Left renal cortex interstitium (tissue), 4 donors: ENCODE results near the gene KHDC4. TPM values are rescaled to one million over a fixed set of nuclear protein-coding genes. Genes with fewer than 3 reads are reported as not detected.

Experiments used
- DNase-seq, 4 donors: peaks; one replicate each; pipeline ENCODE4 v3.0.0-alpha.2; 2013; ENCODE audit warnings: low read depth in 4 of 4, low spot score in 2 of 4, missing footprints in 1 of 4
- polyA plus RNA-seq, 4 donors: library from polyadenylated mRNA; unstranded; fragments of 120-200 nt; gene quantifications; one replicate each; pipeline ENCODE4 v1.2.1, GENCODE V29; 2013; ENCODE audit not compliant: insufficient read length in 4 of 4

Gene KHDC4
- polyA plus RNA-seq: 10 to 100 TPM; 39.4 to 88.1 (median 60.5) TPM

- DNase-seq: peak; percentile 95 to 99 (median 96)
Measured at GRCh38 chr1:155934097-155934935, at the start of gene KHDC4. Gene KHDC4 (minus strand): TSS chr1:155934413. CDS start chr1:155934373, 40 bp downstream.

DNA sequence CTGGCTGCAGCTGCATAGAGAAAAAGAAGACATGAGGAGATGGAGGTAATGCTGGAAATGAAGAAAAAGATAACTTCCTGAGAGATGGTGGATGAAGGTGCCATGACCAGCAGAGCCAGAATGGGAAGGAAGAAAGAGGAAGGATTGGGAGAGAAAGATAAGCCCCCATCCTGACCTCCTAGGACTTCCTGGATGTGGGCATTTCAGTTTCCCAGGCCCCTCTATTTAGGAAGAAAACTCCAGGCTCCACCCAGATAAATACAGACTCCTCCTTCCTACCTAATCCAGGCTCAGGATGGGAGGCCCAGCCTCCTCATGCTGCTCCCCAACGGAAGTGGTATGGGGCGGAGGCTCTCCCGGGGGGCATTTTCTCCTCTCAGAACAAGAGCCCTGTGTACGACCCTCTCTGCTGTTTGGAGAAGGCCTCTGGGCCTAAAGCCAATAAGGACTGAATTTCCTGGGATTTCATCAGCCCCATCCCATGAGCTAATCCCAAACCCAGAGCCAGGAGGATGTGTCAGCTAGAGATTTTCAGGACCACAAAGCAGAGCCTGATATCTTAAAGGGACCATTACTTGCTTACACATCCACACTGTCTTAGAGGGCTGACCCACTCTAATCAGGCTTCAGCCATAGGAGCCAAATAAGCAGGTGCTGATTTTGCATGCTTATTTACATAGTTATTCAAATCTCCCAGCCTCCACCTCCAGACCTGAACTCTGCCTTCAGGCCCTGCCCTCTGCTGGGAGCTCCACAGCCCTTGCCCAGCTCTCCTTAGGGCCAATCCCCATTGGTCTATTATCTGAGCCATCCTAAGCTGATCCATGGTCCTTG, 49.2 kb upstream of the KHDC4 start:
- DNase-seq: no peak

DNA sequence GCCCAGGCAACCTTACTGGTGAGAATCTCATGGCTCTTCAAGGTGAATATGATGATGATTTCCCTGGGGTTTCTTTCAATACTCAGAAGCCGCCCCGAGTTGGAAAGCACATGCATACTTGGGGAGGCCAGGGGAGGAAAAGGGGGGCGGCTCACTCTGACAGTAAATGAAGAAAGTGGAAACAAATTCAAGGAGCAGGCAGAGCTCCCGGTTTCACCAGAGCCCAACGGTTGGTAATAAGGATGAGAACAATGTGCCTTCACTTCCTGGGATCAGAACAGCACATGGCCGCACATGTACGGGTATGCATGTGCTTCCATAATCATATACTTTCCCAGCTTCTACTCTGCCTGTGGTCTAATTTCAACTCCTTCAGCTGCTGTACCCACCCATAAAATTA, 47.9 kb upstream of the KHDC4 start:
- no peak for DNase-seq

- DNase-seq: no peak
Measured at GRCh38 chr1:155981266-155982088, 47.3 kb upstream of the KHDC4 start.

DNA sequence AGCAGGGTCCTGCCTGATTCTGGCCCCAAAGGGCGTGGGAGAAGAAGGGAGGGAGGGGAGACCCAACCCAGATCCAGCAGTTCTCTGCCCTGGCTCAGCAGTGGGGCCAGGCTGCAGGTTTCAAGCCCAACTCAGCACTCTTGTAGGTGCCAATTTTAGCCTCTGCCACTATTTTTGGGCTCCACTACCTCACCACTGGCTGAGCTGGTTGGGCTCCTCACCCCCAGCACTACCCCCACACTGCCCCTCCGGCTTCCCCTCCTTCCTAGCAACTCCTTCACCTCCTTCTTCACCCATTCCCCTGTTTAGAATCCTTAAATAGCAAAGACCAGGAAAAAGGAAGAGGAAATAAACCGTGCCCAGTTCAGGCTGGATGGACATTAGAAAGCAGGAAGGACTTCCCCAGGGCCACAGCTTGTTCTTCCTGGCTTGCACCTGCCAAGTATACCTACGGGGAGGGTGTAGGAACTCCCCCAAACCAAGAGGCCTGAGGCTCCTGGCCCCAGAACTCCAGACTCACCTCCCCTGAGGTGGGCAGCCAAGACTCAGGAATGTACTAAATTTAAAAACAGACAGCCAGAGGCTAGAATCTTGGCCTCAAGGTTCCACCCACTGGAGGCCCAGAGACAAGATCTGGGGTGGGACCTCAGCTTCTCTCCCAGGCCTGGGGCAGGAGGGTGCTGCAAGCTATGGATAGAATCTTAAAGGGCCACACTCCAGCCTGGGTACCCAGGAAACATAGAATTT, 45.6 kb upstream of the KHDC4 start:
- no peak for DNase-seq

DNA sequence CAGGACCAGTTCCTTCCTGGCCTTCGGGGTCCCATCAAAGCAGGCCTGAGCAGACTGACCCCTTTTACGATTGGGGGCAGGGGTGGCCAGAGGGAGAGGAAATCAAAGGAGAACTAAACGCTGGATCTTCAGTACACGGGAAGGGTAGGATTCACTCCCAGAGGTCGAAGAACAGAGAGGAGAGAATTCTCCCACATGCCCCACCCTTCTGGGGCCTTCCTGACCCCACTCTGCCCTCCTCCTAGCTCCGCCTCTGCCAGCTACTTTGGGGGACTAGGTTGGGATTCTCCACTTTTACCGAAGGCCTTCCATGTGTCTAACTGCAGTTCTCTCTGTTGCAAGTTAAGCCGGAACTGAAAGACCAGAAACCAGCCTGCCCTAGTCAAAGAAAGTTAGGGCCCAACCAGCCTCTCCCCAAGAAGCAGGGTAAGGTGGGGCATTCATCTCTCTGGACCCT, 44.8 kb upstream of the KHDC4 start:
- DNase-seq: no peak

GRCh38 chr1:155978325-155978972, 44.2 kb upstream of the KHDC4 start, which contains the start of gene ARHGEF2:
Gene ARHGEF2 (minus strand): TSS chr1:155978547. CDS start chr1:155978427, 120 bp downstream.
- peak in 2 of 4 donors; percentile 58 to 61 for DNase-seq

DNA sequence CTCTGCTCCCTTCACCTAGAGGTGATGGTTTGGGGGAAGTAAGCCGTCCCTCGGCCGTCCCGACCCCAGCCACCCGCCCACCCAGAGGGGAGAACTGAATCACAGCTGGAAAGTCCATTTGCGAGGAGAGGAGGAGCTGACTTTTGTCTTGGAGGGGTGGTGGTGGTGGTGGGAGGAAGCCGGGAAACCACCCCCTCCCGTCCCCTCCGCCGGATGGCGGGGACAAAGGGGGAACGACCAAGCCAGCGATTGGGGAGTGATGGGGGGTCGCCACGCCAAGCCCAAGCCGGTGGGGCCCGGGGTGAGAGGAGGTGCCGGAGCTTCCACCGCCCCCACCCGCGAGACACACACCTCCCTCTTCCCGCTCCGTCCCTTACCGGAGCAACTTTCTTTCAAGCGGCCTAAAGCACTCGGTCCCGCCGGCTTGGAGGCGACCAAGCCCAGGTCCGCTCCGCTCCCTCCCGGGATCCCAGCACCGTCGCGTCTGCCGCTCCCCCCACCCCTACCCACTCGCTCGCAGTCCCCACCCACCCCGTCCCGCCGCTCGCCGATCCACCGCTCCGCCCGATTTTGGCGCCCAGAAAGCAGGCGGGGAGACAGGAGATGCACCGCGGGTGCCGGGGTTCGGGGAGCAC, 43.6 kb upstream of the KHDC4 start:
- no peak for DNase-seq

DNA sequence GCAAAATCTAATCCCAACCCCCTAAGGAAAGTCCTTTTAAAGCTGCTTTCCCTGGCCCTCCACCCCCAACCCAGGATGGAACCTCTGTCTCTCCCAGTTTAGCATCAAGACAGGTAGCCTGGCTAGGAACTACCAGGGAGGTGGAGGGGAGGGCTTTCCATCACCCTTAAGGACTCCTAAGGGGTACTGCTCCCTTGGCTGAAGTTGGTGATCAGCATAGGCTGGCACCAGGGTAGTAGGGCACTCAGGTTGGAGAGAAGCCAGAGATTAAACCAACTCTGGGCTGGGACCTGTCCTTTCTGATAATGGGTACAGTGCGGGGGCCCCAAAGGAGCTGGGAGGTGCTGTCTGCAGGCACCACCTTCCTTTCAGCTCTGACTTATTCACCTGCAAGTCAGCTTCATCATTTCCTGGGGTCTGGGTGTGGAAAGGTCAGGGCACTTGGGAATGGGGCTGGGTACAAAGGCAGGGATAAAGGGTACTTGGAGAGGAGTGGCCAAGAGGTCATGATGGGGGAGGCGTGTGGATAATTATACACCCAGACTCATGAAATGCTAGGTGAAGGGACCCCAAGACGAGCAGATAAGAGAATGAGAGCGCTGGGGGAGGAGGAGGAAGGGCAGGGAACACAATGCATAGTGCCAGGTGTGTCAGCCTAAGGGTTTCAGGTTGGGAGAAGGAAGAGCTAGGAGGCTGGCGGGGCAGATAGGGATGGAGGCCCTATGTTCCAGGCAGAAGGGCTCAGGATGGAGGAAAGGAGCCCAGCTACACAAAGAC, 42.9 kb upstream of the KHDC4 start:
- DNase-seq: no peak

DNA sequence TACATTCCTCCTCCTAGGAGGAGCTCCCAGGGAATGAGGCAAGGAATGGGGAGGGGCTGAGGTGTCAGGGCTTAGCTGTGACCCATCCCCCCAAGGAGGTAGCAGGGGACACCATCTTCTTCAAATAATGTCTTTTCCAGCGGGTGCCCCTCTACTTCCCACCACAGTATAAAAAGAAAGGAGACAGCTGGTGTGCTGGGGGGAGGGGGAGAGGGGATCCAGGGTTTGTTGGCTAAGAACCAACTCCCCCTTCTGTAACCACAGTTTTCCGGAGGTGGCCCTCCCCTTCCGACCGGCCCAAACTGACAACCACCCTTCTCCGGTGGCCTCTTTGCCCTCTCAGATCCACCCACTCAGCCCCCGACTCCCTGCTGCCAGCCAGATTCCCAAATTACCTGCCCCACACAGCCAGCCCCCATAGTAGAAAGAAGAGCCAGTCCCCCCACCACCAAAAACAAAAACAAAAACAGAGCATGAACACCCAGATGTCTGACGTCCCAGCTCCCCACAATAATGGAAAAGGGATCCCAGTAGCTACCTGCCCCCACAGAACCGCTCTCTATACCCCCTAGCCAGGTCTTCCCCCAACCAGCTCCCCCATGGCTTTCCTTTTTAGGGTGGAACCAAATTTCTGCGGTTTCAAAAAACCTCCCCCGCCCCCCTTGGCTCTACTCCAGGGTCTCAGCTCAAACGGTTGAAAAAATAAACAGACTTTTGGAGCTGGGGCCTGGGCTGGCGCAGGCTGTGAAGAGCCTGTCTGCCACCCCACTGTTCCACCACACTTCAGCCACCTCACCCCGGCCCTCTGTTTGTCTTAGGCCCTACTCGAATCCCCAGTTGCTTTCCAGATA, 42.1 kb upstream of the KHDC4 start:
- peak in 1 of 4 donors; percentile 60 for DNase-seq

DNA sequence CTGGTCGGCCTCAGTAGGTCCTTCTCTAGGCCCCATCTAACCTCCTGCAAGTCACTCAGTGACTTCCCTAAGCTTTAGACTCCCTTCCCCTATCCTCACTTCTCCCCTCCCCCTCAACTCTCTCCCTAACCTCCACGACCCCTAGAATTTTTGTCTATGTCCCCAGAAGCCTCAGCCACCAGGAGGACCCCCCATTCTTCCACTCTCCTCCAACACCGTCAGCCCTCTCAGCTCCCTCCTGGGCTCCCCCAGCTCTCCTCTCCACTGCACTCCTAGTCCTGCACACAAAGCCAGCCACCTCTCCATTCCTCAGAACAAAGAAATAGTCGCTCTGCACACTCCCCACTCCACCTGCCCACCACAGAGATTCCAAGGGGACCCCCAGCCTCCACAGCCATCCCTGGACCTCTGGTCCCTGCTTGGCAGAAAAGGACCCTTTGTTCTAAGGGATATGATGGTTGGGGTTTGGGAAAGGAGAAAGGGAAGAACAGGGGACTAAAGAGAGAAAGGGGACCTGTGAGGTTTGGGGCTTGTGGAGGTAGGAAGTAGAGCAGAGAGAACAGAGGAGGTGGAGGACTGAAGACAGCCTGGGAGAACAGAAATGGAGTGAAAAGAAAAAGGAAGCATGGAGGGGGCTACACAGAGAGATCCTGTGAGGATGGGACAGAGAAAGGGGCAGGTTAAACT, 41.3 kb upstream of the KHDC4 start:
- DNase-seq: no peak

- no peak for DNase-seq
Measured at GRCh38 chr1:155974208-155975115, 40.2 kb upstream of the KHDC4 start.

GRCh38 chr1:155973723-155974122, 39.5 kb upstream of the KHDC4 start:
- no peak for DNase-seq

DNA sequence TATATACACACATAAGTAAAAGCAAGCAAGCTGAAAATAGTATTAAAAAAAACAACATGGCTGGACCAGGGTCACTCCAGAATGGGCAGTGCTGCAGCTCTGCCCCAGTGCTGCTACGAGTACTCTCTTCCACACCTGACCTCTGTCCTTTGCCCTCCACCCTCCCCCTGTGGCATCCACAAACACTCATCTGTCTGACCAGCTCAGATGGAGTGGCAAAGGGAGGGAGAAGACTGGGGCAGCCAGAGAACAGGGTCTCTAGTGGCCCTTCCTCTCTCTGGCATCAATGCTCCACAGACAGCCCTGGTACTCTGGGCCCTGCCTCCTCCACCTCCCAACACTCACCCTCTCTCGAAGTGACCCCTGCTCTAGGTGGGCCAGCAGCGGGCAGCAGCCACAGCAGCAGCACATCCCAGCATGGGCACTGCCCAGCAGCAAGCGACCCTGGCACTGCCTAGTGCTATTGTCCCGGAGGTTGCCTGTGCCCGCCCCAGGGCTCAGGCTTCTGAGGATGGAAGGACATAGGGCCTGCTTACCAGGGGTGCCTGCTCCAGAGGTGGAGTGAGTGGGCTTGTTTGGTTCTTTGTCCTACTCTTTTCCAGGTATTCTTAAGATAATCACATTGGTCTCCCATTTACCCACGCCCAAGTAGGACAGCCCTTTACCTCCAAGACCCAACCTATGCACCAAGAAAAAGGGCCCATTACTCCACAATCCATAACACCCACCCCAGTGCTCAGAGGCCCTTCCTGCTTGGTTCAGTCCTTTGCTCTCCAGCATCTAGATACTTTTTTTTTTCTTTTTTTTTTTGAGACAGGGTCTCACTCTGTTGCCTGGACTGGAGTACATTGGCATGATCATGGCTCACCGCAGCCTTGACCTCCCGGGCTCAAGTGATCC, 37.9 kb upstream of the KHDC4 start:
- no peak for DNase-seq
